OCI-LY1 (cell line): ENCODE measurements around the gene ARL15.

Experiments used
- CTCF ChIP-seq: fragments of 200-600 bp; sonication (generic), shearing (Covaris generic); IDR thresholded peaks from 2 replicates; pipeline ENCODE4 v1.5.1; 2017; ENCODE audit warnings: mild to moderate bottlenecking, antibody characterized with exemption, low read length, moderate library complexity, mixed read lengths
- EZH2 ChIP-seq: fragments of 200-600 bp; sonication (generic), shearing (Covaris generic); IDR thresholded peaks from 2 replicates; pipeline ENCODE4 v1.8.0; 2017; ENCODE audit warnings: borderline replicate concordance, mixed run types, mild to moderate bottlenecking, antibody characterized with exemption, low read length, moderate library complexity, mixed read lengths

- no peak for TF ChIP-seq CTCF
- TF ChIP-seq EZH2, result no peak
These were observed 14.9 kb upstream of the ARL15 start for GRCh38 chr5:54325272-54325609.
